Stimulated activated CD8-positive, alpha-beta memory T cell treated with anti-CD3 and anti-CD28 coated beads, Interleukin-7, amount 100 ng/mL, for 48 hours (primary cell): ENCODE data around the gene TBC1D3I.
"Not testable (repeated sequence)": the region's sequence is repeated elsewhere in the genome, so short reads cannot be mapped to it uniquely, and the experiment has no call there.

Experiments used
- DNase-seq, 2 donors: peaks; one replicate each; pipeline ENCODE4 v3.0.0-alpha.2; 2020; ENCODE audit warnings: low read depth in 1 of 2; ENCODE audit errors: extremely low read depth in 1 of 2

Gene TBC1D3I

GRCh38 chr17:36264470-36264869, at the start of gene TBC1D3I:
TBC1D3I (minus strand) TSS chr17:36264570; CDS start chr17:36262985, 1,585 bp downstream.
- DNase-seq = not testable (repeated sequence)

GRCh38 chr17:36295161-36295560, 30.8 kb upstream of the TBC1D3I start:
- not testable (repeated sequence) for DNase-seq

- not testable (repeated sequence) for DNase-seq
These were observed 25.7 kb upstream of the TBC1D3I start for GRCh38 chr17:36289965-36290612.

- not testable (repeated sequence) for DNase-seq
These were observed 19.8 kb upstream of the TBC1D3I start for GRCh38 chr17:36284219-36284618.

DNA sequence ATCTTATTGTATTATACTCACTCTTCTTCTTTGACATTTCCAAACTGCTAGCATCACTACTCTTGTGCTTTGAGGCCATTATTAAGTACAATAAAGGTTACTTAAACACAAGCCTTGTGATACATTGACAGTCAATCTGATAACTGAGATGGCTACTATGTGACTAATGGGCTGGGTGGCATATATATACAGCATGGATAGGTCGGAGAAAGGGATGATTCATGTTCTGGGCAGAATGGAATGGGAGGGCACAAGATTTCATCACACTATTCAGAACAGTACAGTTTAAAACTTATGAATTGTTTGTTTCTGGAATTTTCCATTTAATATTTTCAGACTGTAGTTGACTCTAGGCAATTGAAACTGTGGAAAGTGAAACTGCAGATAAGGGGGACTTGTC, 18.9 kb upstream of the TBC1D3I start:
- DNase-seq = not testable (repeated sequence)

DNA sequence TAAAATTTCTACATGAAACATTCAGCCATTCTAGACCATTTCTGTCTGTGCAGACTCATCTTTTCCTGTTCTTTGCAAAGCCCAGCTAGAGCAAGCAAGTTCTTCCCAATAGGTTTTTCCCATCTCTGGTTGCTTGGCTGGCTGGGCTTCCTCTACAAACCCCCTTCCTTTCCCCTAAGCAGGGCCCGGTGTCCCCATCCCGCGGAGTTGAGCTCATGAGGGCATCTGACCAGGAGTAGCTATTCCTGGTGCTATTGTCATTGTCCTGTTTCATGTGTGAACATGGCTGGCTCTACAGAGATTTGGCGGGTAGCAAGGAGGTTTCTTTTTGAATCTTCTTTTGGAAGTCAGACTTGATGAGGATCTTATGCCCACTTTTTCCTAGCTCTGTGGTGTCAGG, 22.3 kb downstream of the TBC1D3I start:
- DNase-seq = not testable (repeated sequence)

- DNase-seq = not testable (repeated sequence)
These were observed 34.7 kb downstream of the TBC1D3I start for GRCh38 chr17:36229644-36230043.

- DNase-seq = not testable (repeated sequence)
These were observed 41.4 kb downstream of the TBC1D3I start for GRCh38 chr17:36222967-36223366.

- not testable (repeated sequence) for DNase-seq
These were observed 42.7 kb downstream of the TBC1D3I start for GRCh38 chr17:36221581-36222100.

- not testable (repeated sequence) for DNase-seq
These were observed 43.4 kb downstream of the TBC1D3I start for GRCh38 chr17:36220737-36221580.

DNA sequence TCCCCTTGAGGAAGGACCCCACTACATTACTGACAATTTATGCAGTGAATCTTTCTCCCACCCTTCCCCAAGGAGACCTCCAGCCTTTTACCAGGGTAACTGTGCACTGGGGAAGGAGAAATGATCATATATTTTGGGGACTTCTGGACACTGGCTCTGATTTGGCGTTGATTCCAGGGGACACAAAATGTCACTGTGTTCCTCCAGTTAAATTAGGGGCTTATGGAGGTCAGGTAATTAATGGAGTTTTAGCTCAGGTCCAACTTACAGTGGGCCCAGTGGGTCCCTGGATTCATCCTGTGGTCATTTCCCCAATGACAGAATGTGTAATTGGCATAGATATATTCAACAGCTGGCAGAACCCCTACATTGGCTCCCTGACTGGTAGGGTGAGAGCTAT, 44.8 kb downstream of the TBC1D3I start:
- not testable (repeated sequence) for DNase-seq

GRCh38 chr17:36215406-36216308, 48.7 kb downstream of the TBC1D3I start:
- DNase-seq = not testable (repeated sequence)

GRCh38 chr17:36214918-36215317, 49.5 kb downstream of the TBC1D3I start:
- no peak for DNase-seq

DNA sequence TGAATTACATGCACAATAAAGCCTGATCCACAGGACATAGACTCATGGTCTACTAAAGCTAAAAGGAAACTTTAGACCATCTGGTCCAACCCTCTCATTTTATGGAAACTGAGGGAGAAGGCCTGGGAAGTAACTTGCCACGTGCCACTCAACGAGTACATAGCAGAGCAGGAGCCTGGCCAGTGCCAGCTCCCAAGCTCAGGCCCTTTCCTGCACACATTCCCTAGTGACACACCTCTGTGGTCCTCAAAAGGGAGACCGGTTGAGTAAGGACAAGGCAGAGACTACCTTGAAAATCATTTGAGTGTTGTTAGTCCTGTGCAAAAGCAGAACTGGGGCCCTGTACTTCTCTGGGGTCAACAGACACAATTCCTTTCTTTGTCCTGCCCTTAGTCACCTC, 50.7 kb downstream of the TBC1D3I start:
- no peak for DNase-seq

DNA sequence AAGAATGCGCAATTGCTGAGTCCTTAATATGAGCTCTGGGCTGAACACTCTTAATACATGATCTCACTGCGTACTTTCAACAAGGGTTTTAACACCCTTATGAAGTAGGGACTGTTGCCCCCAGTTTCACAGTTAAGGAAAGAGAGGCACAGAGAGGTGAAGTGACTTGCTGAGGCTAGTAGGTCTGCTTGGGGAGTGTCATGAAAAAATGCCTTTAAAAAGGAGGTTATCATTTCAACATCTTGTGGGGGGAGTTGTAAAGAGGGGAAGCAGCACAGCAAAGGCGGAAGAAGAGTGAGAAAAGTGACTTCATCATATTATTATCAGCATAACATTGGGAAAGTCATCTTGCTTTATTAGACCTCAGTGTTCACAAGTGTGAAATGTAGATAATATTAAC, 51.4 kb downstream of the TBC1D3I start:
- no peak for DNase-seq

- DNase-seq = no peak
These were observed 52.1 kb downstream of the TBC1D3I start for GRCh38 chr17:36212272-36212605.

DNA sequence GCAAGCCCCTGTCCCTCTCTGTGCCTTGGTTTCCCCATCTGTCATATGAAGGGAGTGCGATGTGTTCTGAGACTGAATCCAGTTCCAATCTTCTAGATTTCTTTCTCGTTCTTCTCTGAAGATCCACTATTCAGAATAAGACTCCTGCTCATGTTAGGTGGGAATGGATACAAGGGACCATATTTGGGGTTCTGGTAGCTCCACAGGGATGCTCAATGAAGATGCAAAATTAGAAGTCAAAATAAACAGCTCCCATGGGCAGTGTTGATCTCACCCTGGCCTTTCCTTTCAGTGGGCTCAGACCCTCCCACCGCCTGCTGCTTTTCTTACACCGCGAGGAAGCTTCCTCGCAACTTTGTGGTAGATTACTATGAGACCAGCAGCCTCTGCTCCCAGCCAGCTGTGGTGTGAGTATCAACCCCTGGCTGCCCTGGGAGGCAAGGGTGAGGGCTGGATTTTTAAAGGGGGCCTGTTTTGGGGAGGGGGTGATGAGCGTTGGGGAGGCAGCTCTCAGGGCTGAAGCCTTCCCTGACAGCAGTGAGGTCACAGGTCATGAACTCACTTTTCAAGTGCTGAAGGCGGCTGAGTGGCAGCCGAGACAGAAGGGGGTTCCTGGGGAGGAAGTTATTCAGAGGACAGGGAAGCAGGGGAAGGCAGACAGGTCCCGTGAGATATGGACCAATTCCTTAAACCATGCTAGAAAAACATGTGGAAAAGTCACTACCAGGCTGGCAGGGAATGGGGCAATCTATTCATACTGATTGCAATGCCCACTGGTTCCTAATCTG, 52.7 kb downstream of the TBC1D3I start:
- DNase-seq = not testable (repeated sequence)

- DNase-seq = not testable (repeated sequence)
These were observed 53.7 kb downstream of the TBC1D3I start, which contains the start of gene CCL4L2 for GRCh38 chr17:36210439-36211211. CCL4L2 (plus strand) TSS chr17:36211063.

DNA sequence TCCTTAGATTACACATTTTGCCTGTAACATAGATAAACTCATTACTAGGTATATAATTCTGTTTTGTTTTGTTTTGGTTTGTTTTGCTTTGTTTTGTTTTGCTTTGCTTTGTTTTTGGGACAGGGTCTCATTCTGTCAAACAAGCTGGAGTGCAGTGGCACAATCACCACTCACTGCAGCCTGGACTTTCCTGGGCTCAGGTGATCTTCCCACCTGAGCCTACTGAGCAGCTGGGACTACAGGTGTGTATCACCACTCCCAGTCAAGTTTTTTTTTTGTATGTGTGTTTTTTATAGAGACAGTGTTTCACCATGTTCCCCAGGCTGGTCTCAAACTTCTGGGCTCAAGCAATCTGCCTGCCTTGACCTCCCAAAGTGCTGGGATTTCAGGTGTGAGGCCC, 54.8 kb downstream of the TBC1D3I start:
- DNase-seq = no peak
